GM18511 (cell line): Measurements from ENCODE around the gene IRX2.

Source experiments
- ATAC-seq: cut with Tn5 transposase; IDR thresholded peaks from one replicate; pipeline ENCODE4 v1.9.1; 2021; ENCODE audit warnings: mild to moderate bottlenecking, moderate library complexity; ENCODE audit not compliant: unreplicated experiment

IRX2 gene

DNA sequence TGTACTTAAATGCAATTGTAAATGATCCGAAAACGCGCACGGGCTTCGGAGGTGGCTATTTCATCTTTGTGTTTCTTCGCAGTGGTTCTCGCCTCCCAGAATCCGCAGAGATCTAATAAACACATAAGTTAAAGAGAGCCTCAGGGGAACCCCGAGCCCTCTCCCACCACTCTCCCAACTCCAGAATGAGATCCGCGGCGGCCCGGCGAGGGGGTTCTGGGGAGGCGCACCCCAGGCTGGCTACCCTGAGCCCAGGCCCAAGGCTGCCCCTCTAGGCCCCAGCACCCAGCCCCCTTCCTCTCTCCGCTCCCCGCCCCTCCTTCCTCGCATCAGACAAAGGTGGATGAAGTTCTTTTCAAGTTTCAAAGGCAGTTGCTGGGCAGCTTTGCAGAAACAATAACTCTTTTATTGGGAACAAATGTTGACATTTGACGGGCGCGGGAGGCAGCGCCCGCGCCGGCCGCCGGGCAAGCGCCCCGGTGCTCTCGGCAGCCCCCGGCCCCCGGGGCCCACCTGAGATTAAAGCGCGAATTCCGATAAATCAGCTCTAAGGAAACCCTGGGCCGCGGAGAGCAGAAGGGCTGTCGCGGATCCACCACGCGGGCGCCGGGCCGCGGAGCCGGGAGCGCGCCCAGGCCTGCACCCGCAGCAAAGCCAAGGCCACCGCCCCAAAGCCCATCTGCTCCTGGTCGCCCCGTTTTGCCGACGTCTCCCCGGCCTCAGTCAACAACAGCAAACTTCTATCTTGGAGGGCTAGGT is 8.4 kb downstream of the IRX2 start:
- ATAC-seq: no peak

DNA sequence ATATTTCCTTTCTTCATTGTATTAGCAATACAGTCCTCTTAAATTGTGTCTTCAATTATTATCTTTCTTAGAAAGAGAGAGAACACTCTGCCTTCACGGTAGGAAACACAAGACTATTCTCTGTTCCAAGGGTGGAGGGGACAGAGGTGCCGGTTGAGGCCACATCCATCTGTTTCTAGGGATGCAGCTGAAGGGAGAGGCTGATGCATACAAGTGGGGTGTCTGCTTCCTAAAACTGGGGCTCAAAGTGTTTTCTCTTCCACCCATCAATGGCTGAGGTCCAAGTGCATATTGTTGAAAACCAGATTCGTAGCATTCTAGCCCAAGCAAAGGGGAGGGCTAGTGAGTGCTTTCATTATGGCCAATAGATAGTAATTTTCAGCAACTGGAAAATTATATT is 9.5 kb downstream of the IRX2 start:
- no peak for ATAC-seq

DNA sequence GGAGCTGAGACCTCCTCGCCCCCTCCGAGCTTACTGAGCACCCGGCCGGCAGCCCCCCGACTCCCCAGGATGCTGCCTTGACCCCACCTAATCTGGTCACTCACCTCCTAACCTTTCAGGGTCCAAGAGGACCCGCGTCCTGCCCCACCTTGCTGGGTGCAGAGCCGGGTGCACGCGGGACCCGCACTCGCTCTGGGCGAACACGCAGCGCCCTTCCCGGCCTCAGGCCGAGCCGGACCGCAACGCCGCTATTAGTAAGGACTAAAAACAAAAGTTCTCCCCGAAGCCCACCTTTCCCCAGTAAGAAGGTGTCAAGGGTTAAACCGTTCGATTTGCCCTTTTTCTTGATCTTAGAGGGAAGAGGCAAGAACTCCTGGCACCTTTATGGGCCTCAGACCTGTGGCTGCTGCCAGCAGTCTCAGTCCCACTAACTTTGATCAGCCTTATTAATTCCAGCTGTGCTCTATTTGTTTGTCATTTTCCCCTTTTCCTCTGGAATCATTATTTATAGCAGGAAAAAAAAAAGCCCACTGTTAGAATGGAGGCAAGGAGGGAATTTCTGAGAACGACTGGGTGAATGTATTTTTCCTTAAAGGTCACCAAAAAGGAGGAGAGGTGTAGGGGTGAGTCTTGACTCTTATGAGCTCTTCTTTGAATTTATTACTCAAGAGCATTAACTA is 10.5 kb downstream of the IRX2 start:
- ATAC-seq: no peak

DNA sequence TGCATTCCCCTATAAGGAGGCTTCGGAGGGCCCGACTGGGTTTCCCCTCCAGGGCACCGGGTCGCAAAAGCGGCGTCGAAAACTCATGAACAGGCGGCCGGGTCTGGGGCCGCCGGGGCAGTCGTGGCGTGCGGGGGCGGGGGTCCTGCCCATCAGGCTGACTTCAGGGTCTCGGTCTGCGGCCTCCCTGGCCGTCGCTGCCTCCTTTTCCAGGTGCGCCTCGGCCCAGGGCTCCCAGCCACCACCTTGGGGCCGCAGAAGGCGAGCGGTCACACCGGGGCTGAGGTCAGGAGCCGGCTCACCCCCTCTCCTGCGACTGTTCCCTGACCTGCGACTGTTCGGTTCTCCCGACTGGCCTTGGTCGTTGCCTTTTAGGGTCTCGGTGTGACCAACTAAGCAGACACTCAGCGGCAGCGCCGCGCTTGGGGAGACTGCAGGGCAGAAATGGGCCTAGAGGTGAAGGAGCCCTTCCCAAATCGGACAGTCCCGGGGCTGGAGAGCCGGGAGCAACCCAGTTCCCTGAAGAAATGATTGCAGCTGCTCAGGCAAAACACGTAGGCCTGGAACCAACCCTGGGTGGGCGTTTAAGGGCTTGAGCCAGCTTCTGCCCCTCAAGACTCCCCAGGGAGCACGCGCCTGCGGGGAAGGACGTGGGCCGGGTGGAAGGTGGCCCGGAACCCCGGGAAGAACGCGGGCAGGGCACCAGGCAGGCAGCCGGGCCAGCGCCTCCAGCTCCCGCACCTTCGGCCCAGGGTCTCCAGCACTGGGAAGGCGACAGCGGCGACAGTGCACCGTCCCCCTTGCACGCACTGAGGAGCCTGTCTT is 11.2 kb downstream of the IRX2 start:
- no peak for ATAC-seq

DNA sequence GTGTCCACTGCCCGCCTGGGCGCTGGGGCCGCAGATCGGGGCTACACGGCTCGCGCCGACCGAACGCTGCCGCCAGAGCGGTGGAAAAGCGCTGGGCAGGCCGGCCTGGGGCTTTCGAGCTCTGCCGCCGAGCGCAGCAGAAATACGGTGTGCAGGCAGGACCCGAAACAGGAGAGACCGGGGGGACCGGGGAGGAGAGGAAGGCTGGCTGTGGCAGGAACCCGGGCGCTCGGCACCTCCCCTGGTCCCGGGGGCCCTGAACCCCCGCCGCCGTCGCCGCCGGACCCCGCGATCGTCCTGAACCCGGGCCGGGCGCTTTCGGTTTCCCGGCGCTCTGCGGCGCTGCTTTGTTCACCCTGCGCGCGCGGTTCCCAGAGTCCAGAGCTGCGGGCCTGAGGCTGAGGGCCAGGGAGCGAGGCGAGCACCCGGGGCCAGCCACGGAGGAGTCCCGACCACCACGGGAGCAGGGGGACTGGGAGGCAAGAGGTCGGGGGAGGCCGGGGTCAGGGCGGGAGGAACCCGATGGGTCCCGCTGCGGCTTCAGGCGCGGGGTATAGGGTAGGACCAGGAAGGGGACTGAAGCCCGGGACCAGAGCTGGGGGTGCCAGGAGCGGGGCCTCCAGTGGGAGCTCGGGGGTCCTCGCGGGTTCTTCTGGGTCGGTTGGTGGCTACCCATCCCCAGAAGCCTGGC is 12.0 kb downstream of the IRX2 start:
- ATAC-seq: no peak

DNA sequence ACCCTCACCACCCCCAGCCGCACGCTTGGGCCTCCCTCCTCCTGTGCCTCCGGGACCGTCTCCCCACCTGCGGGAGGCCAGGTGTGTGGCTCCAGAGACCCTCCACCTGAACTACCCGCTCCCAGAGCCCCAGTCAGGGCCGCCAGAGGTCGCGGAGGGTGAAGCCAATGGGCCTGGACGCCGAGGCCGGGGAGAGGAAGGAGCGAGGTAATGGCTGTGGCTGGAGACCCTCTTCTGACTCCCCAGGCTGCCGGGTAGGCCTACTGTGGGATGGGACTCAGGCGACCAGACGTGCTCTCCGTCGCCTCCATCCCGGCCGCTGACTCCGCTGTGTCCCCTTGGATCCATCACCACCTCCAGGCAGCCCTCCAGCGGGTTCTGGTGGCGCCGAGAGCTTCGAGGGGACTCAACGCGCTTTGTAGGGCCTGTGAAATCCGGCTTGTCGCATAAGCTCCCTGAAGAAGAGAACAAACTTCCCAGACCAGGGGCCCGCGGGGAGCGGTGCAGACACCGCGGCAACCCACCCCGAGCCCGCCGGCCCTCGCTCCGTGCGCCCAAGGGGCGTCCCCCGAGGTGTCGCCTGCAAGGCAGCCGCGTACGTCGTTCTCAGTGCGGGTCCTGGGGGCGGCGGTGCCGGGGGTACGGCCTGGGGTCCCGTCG is 12.6 kb downstream of the IRX2 start:
- ATAC-seq: no peak

DNA sequence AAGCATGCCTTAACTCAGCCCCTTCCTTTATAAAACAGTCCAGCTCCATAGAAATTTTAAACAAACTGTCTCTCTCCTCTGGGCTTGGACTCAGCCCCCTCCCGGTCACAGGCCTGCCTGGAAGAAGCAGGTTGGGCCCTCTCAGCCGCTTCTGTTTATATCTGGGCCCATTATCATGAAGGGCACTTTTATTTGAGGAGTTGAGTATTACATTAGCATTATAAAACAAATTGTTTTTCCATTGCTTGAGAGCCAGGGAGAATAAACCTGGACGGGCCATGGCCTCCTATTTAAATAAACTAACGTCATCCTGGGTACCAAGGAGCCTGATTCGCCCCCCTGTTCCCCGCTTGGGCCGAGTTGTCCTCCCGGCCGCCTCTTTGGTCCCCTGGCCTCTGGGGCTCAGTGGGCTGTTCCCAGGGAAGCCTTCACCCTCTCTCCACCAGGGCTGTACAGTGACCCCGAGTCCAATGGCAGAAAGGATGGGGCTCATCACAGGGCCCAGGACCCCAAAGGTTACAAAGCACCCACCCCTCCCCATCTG is 13.2 kb downstream of the IRX2 start:
- ATAC-seq: no peak

DNA sequence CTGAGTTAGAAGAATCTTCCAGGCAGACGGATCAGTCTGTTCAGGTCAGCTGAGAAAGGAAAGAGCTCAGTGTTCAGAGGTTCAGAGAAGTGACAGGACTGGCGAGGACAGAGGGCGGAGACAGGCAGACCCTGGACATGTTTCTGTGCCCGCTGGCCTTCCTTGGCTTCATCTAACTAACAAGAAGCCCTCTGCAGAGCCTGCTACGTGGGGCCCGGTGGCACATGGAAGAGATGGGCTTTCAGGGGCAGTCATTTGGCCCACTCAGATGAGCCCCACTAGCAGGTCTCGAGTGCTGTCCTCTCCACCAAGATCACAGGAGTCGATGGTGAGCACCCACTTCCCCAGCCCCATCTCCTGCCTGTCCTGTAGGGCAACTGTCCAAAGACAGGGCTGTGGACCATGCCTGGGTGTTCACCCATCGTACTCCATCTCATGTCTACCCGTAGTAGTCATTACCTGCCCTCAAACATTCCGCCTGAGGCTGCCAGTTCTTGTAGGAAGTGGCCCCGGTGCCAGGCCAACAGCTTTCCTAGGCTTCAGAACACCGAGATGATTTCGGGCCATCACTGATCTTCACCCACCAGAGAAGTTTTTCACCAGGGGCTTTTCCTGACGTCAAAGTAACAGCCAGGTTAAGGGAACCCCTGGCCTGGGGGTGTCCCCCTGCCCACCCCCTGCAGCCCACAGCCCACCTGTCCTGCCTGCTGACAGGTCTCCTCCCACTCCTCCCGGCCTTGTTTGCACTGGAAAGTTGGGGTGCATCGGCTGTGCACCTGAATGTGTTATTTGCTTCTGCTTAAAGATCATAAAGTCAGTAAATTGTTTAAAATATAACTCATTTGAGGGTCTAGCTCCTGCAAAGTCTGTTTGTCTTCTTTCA is 14.0 kb downstream of the IRX2 start:
- no peak for ATAC-seq

DNA sequence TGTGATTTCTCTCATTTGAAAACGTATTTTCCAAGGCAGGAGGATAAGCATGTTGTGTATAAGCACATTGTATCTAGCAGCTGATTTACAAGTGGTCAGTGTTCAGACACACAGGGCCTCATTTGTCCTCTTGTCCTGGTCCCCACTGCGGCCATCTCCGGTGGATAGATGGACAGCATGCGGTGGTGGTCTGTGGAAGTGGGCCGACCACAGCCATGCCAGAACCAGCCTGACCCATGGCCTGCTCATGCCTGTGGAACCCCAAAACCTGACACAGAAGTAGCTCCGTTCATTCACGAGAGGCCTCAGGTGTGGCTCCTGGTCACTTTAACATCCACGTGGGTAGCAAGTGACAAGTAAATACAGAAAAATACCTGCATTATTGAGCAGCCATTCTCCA is 14.6 kb downstream of the IRX2 start:
- ATAC-seq: no peak

DNA sequence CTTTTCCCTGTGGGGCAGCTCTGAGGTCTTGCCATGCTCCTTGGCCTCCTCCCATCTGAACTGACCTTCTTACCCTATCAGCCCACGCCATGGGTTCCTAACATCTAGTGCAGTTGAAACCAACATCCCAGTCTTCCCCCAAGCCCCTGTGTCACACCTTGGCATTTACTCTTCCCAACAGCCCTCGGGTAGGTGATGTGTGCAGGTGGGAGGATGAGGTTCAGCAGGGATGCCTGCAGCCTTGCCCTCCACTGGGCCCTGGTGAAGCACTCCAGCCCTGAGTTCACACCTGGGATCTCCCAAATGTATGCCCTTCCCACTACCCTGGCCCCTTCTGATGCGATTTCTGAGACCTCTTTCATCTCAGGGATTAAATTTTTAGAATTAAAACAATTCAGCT is 15.5 kb downstream of the IRX2 start:
- no peak for ATAC-seq

DNA sequence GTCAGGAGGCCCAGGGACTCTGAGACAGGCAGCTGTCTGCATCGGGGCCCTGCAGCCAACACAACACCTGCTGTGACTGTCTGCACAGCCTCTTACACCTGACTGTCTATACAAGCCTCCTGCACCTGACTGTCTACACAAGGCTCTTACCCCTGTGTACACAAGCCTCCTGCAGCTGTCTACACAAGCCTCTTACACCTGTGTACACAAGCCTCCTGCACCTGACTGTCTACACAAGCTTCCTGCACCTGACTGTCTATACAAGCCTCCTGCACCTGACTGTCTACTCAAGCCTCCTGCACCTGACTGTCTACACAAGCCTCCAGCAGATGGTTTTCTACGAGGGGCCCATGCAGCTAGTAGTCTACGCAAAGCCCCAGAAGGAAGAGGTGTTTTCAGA is 18.6 kb downstream of the IRX2 start:
- no peak for ATAC-seq

DNA sequence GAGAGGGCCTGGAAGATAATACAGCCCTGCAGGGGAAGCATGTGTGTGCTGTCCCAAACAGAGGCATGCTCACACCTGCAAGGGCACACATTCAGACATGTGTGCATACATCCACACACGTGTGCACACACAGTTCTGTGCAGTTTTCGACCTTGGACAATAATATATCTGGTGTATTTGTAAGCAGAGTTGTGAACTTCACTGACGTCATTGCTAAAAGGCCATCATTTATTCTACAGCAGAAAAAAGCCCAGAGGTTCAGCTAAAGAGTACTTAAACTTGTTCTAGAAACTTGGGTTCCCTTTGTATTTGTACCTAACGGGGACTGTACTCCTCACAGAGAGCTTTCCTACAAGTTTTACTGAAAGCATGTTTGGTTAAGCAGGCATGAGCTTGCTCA is 19.5 kb downstream of the IRX2 start:
- ATAC-seq: no peak

DNA sequence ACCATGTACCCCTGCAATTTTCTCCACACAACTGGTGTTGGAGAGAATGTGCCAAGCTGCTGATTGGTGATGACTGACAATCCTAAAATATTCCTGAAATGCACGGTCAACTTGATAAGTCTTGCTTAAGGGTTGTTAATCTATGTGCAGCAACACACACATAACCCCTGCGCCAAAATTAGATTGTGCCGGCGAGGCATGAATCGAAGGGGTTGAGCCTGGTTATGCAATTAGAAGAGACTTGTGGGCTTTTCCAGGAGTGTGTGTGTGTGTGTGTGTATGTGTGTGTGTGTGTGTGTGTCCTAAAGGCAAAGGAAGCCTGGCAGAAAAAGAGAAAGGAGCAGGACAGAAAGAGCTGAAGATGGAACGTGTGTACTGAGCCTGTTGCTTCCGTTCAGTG is 22.3 kb downstream of the IRX2 start:
- no peak for ATAC-seq

DNA sequence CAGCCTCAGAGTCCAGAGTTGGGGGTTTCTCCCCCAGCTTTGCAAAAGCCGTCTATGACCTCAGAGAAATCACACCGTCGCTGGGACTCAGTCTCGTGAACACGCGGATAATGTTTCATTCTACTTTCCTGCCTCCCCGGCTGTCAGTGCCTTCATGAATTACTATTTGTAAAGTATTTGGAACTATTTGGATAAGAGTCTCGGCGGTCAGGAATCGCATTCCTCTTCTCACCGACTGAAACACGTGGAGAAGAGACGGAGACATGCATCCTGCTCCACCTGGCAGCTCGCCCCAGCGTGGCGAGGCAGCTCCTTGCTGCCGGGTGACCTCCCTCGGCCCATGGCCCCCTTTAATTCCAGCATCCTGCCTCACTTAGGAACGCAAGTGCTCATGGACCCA is 23.9 kb downstream of the IRX2 start:
- ATAC-seq: no peak

DNA sequence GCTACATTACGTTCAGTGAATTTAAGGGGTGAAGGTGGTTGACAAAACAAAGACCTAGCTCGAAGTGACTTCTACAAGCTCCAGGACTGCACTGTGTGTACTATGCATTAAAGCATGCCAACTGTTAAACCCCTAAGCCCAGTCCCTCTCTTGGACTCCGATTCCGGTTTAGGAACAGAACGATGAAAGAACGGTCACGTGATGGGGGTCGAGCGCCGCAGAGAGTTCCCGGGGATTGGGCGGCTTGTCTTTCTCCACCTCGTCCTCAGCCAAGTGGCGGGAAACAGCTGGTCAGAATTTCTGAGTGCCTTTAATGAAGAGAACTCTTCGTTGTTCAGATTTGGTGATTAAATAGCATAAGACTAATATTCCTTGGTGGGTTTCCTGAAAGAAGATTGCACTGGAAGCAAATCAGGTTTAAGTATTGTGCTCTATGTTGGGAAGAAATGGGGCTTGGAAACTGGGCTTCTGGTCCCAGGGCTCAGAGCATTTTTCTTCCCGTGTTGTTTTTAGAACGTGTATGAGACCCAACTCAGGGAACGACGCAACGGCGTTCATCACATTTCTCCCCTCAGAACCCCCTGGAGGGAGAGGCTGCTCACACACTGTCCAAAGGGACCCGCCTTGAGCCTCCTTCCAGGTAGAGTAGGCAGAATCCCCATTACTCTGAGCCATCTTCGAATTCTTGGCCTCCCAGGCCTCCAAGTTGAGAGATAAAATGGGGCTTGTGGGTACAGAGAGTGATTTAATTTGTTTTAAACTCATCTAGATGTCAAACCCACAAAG is 25.3 kb downstream of the IRX2 start:
- ATAC-seq: no peak

DNA sequence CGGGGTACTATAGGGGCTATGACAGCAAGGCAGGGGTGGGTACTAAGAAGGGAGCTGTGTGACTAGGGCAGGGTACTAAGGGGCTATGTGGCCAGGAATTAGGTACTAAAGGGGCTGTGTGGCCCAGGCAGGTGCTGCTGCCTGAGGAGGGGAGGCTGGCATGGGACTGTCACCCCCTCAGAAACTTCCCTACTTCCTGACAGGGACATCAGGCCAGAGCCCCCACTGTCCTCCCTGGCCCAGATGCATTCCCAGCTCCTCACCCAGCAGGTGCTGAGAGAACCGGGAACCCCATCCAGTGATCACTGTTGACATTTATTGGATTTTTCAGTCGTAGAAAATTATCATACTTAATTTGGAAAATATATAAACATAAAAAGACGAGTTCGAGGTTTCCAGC is 26.6 kb downstream of the IRX2 start:
- no peak for ATAC-seq

DNA sequence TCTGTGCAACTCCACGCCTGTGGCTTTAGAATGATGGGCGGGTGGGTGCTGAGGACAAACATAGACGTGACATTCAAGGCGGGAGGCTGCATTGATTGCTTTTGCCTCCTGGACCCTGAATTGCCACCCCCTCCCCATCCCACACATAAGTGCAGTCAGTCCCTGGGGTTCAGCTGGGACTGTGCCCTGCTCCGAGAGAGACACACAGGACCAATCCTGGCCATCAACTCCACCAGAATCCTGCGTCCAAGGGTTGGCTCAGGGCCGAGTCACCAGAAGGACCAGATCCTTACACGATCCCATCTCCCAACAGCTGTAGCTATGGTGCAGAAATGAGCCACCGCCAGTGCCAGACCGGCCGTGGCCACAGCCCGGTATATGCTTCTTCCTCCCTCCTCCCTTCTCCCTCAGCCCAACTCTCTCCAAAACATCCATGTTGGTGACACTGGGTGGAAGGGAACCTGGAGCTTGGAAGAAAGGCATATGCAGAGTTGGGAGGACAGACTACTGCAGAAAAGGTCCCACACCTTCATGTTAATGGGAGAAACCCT is 27.4 kb downstream of the IRX2 start:
- no peak for ATAC-seq

DNA sequence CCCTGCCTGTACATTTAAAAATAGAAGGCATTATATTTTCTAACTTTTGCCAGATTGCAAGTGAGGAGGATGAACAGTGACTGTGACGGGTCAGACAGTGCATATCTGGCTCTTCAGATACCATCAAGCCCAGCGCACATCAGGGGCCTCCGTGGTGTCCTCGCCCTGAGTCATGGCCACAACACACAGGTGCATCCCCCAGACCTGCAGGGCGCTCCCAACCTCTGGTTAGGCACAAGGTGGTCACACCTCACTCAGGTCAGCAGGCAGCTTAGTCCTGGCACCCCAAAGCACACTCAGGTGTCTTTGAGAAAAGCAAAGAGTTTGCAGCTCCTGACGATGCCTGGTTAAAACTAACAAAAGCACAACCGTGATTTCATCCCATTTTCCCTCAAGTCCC is 28.6 kb downstream of the IRX2 start:
- ATAC-seq: no peak
